ENCODE data around the gene CCDC187.

GRCh38 chr9:136233411-136233810, 70.5 kb downstream of the CCDC187 start:
- TF ChIP-seq CTCF (optimal IDR thresholded peaks at IDR 0.05 in 1 of 3, IDR thresholded peaks at IDR 0.05 in 1 of 3, conservative IDR thresholded peaks at IDR 0.05 in 1 of 3; ENCODE audit: extremely low read depth in 1 of 3, insufficient read depth in 2 of 3, low read length in 3 of 3) (no peak), EZH2 (IDR thresholded peaks at IDR 0.05; ENCODE audit: low read length) (no peak)
